HG02981 (cell line): ENCODE measurements around the gene LTC4S.

ENCODE experiments used
- ATAC-seq: cut with Tn5 transposase; IDR thresholded peaks from one replicate; pipeline ENCODE4 v1.9.1; 2021; ENCODE audit warnings: mild to moderate bottlenecking, moderate library complexity; ENCODE audit not compliant: unreplicated experiment

LTC4S gene

DNA sequence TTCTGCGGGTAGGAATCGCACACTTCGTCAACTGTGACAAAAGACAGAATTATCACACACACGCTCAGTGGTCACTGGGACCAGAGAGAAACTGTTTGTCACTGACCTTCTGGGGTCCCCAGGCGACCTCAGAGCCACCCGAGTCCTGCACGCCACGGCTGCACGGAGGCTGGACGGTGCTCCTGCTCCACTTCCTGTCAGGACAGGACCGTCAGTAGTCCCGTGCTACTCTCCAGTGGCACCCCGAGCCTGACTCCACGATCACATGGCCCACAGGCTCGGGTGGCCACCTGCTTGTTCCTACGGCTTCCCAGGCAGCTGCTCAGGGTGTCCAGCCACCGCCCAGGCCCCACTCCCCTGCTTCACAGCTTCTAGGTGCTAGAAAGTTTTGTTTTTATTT is 47.0 kb downstream of the LTC4S start:
- no peak for ATAC-seq

DNA sequence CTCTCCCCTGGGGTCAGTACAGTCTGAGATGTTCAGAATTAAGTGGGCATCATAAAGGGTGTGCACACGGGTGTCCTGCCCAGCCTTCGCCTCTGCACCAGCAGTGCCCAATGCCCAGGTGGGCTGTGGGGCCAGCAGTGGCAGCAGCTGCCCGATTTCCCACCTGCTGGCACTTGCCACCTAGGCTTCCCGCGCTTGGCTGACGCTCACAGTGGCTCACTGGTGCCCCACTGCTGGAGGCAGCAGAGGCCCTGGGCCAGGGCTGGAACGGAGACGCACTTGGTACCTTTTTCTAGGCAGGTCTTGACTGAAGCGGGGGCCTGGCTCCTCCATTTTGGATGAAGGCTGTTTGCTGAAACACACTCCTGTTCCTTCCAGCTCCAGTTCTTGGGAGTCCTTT is 47.8 kb downstream of the LTC4S start:
- ATAC-seq: no peak
